Stomach (tissue), 9 donors: Measurements from ENCODE around the gene LRP1B. TPM values are rescaled to one million over a fixed set of nuclear protein-coding genes. Genes with fewer than 3 reads are reported as not detected.

ENCODE experiments used
- DNase-seq, 2 donors: peaks; one replicate each; pipeline versions ENCODE4 v3.0.0 to v3.0.0-alpha.2; 2013 to 2019
- H3K27ac ChIP-seq, 5 donors: fragments of 200-600 bp in 4 of 5; sonication (generic) in 4 of 5; one replicate each; pipeline ENCODE4 v1.5.1; 2013 to 2019; ENCODE audit warnings: mild to moderate bottlenecking in 1 of 5, moderate library complexity in 1 of 5
- H3K27me3 ChIP-seq, 3 donors: fragments of 200-600 bp; sonication (generic); one replicate each; pipeline ENCODE4 v1.5.1; 2017 to 2019; ENCODE audit warnings: mixed run types in 1 of 3
- H3K36me3 ChIP-seq, 4 donors: fragments of 200-600 bp; sonication (generic); 1 replicate in 3 of 4; 2 replicates in 1 of 4; pipeline ENCODE4 v1.5.1; 2016 to 2019
- H3K4me1 ChIP-seq, 4 donors: fragments of 200-600 bp; sonication (generic); one replicate each; pipeline ENCODE4 v1.5.1; 2016 to 2019
- H3K4me3 ChIP-seq, 4 donors: fragments of 200-600 bp; sonication (generic) in 3 of 4; one replicate each; pipeline ENCODE4 v1.5.1; 2016 to 2019; ENCODE audit warnings: mild to moderate bottlenecking in 1 of 4
- H3K9me3 ChIP-seq, 4 donors: fragments of 200-600 bp; sonication (generic); one replicate each; pipeline ENCODE4 v1.5.1; 2016 to 2019
- EP300 ChIP-seq: sonication (generic); formaldehyde crosslinking; IDR thresholded peaks from one replicate; pipeline ENCODE4 v1.6.1; 2017; ENCODE audit warnings: antibody characterized with exemption
- POLR2A ChIP-seq, 4 donors: fragments of 450-650 bp; IDR thresholded peaks; one replicate each; pipeline ENCODE4 v1.6.1; 2016; ENCODE audit warnings: antibody characterized with exemption in 4 of 4, control low read depth in 2 of 4, mild to moderate bottlenecking in 1 of 4, moderate library complexity in 1 of 4
- POLR2AphosphoS5 ChIP-seq, 3 donors: sonication (generic); formaldehyde crosslinking; IDR thresholded peaks; one replicate each; pipeline ENCODE4 v1.6.1; 2016; ENCODE audit warnings: antibody characterized with exemption in 3 of 3
- WGBS, 5 donors: extraction: QIAGEN DNeasy Blood & Tissue Kit in 3 of 5; methylation state at CpG; one replicate each; pipeline versions ENCODE4 v1.1.5 to v1.1.7; 2013 to 2018; 5-methylcytosine and 5-hydroxymethylcytosine counted together
- intact Hi-C: fragments of 100-400 bp; cut with DNase I; formaldehyde crosslinking; loops from one replicate; pipeline ENCODE4 v1.15.1; 2023; ENCODE audit warnings: low total_unique reads
- polyA plus RNA-seq, 3 donors: library from polyadenylated mRNA; stranded (reverse); fragments of 200-250 nt; gene quantifications; one replicate each; pipeline ENCODE4 v1.2.3, GENCODE V29; 2013
- total RNA-seq, 5 donors: library from RNA; depleted of rRNA; stranded (reverse); fragments of >200 nt; gene quantifications; one replicate each; pipeline versions ENCODE4 v1.1.0 to v1.2.3, GENCODE V29; 2014 to 2016
- TF ChIP-seq, protein P1 (sequence below), 7 experiments: fragments of 450-650 bp in 4 of 7; fragments of 200-600 bp in 3 of 7; sonication (generic) in 3 of 7; IDR thresholded peaks; one replicate each; pipeline ENCODE4 v1.5.1; 2016 to 2019; ENCODE audit warnings: antibody characterized with exemption in 7 of 7, control low read depth in 2 of 7, mild to moderate bottlenecking in 1 of 7
- donor health status: healthy with polysubstance abuse.
- donor health status: Bipolar disorder and iron deficiency.
- donor health status: healthy.

Gene LRP1B
- total and polyA plus RNA-seq, 8 donors, result under 0.01 to 9.0 (median 0.38) TPM

DNA sequence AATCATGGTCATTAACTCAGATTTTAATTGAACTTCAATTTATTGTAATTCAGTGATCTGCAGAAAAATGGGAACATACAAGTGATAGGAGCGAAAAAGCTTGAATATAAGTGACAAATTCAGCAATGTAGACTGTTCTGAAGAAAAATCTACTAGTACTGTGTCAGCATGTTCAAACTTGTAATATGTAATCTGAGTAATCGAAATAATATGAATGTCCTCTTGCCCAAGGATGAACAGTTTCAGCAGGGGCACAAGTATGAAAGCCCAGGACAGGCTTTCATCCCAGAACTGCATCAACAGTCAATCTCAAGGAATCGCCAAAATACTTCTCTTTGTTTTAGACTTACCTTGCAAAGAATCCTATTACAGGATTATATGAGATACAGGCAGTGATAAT is 1110.5 kb downstream of the LRP1B start:
- Histone ChIP-seq H3K27ac (no peak overlapping the region), H3K36me3 (no peaks in the 10 kb centered on the region), H3K27me3 (no peaks in the 10 kb centered on the region), H3K4me1 (no peaks in the 10 kb centered on the region), H3K4me3 (no peak overlapping the region), H3K9me3 (no peaks in the 10 kb centered on the region)
- TF ChIP-seq EP300 (no peak), POLR2A (IDR thresholded peaks at IDR 0.05) (no peak), POLR2AphosphoS5 (IDR thresholded peaks at IDR 0.05) (no peak)
- TF ChIP-seq, protein P1, sequence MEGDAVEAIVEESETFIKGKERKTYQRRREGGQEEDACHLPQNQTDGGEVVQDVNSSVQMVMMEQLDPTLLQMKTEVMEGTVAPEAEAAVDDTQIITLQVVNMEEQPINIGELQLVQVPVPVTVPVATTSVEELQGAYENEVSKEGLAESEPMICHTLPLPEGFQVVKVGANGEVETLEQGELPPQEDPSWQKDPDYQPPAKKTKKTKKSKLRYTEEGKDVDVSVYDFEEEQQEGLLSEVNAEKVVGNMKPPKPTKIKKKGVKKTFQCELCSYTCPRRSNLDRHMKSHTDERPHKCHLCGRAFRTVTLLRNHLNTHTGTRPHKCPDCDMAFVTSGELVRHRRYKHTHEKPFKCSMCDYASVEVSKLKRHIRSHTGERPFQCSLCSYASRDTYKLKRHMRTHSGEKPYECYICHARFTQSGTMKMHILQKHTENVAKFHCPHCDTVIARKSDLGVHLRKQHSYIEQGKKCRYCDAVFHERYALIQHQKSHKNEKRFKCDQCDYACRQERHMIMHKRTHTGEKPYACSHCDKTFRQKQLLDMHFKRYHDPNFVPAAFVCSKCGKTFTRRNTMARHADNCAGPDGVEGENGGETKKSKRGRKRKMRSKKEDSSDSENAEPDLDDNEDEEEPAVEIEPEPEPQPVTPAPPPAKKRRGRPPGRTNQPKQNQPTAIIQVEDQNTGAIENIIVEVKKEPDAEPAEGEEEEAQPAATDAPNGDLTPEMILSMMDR (IDR thresholded peaks at IDR 0.05), result no peak
- 85 to 95% (median 91%) methylated on average over 3 of the region's 3 CpGs for whole genome bisulfite sequencing, 5 donors
- intact Hi-C loops, result no loop called here
- no peak for DNase-seq

DNA sequence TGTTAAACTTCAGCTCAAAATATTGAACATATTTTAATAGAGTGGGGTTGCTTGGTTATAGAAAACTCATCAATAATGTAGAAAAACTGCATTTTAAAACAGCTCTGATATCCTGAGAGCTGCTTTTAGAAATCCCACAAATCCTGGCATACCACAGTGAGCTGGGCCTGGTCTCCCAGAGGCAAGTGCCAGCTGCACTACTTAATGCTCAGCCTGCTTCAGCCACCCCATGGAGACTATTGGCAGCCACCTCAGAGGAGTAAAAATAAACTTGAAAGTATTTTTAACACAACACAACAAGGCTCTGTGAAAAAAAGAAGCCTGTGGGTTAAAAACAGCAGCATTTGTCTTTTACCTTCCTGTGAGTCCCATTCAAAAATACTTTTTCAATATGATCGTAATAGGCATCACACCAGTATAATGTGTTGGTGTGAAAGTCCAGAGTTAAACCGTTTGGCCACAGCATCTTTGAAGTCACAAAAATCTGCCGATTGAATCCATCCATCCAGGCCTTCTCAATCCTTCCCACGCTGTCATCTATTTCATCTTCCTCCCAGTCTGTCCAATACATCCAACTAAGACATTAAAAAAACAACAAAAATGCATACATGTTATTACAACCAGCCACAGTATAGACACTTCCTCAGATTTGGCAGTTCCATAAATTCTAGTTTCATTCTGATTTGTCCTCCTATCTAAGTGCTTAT is 1115.3 kb downstream of the LRP1B start:
- intact Hi-C loops, result no loop called here
- WGBS, 5 donors, result 73 to 91% (median 74%) methylated on average over 4 of the region's 4 CpGs
- no peak overlapping the region for H3K27ac ChIP-seq

DNA sequence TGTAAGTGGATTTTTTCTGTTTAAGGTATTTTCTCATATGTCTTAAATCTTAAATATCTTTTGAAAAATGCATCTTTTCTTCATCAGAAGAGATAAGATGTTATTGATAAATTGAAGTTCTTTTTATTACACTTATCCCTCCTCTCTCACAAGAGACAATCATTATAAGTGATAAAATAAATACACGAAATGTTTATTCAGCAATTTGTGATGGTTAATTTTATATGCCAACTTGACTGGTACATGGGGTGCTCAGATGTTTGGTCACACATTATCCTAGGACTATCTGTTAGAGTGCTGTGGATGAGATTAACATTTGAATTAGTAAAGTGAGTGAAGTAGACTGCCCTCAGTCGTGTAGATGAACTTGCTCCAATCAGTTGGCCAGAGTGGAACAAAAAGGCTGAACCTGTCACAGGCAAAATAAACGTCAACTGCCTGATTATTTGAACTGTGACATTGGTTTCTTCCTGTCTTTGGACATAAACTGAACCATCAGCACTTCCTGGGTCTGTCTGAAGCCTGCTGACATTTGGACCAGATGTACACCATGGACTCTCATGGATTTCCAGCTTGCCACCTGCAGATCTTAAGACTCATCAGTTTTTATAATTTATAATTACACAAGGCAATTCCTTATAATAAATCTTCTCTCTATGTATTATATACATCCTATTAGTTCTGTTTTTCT is 1126.7 kb downstream of the LRP1B start:
- intact Hi-C loops, result no loop called here
- 37 to 72% (median 63%) methylated on average over 3 of the region's 3 CpGs for WGBS, 5 donors

More for the DNA sequence above, 1115.3 kb downstream of the LRP1B start:
- H3K4me1 ChIP-seq, result no peaks in the 10 kb centered on the region
- H3K27me3 ChIP-seq, result no peaks in the 10 kb centered on the region
- TF ChIP-seq POLR2AphosphoS5 (IDR thresholded peaks at IDR 0.05), result no peak
- TF ChIP-seq, protein P1 (IDR thresholded peaks at IDR 0.05), result no peak
- no peak for TF ChIP-seq POLR2A (IDR thresholded peaks at IDR 0.05)
- TF ChIP-seq EP300, result no peak
- peak in 1 of 2 donors; percentile 9 for DNase-seq
- no peak overlapping the region for H3K4me3 ChIP-seq
- H3K9me3 ChIP-seq, result no peaks in the 10 kb centered on the region
- no peaks in the 10 kb centered on the region for H3K36me3 ChIP-seq

DNA sequence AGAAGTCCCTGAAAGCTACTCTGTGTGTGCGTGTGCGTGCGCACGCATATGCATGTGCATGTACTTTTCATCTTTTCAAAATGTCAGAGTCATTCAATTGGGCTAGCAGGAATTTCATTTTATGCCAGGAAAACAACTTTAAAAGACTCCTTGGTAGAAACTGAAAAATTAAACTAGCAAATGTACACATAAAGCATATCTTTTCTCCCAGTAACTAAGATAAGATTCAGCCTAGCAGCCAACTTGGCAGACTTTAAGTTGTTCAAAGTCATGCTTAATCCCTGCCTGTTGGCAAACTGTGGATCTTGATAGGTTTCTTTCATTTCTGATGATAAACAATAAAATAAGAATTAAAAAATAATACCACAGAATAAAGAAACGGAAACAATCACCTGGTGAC is 1129.1 kb downstream of the LRP1B start:
- 28 to 69% (median 46%) methylated on average over 5 of the region's 5 CpGs for WGBS, 5 donors
- Histone ChIP-seq H3K36me3 (no peaks in the 10 kb centered on the region), H3K27me3 (no peaks in the 10 kb centered on the region), H3K27ac (peak overlapping the region in 1 of 5 donors; percentile 10), H3K4me3 (no peak overlapping the region), H3K4me1 (peaks cover 0 to 7% (median 0%) of the 10 kb centered on the region in 4 donors), H3K9me3 (no peaks in the 10 kb centered on the region)
- TF ChIP-seq POLR2AphosphoS5 (IDR thresholded peaks at IDR 0.05) (no peak), POLR2A (IDR thresholded peaks at IDR 0.05) (no peak), EP300 (no peak)
- TF ChIP-seq, protein P1 (IDR thresholded peaks at IDR 0.05), result no peak
- peak in 1 of 2 donors; percentile 2 for DNase-seq
- intact Hi-C loops, result no loop called here

More for the DNA sequence above, 1126.7 kb downstream of the LRP1B start:
- DNase-seq, result peak in 1 of 2 donors; percentile 2
- peaks cover 0 to 7% (median 0%) of the 10 kb centered on the region in 4 donors for H3K4me1 ChIP-seq
- H3K27me3 ChIP-seq, result no peaks in the 10 kb centered on the region
- TF ChIP-seq POLR2A (IDR thresholded peaks at IDR 0.05), result no peak
- no peak for TF ChIP-seq POLR2AphosphoS5 (IDR thresholded peaks at IDR 0.05)
- TF ChIP-seq, protein P1 (IDR thresholded peaks at IDR 0.05), result no peak
- TF ChIP-seq EP300, result no peak
- no peaks in the 10 kb centered on the region for H3K36me3 ChIP-seq
- H3K9me3 ChIP-seq, result no peaks in the 10 kb centered on the region
- H3K27ac ChIP-seq, result no peak overlapping the region
- no peak overlapping the region for H3K4me3 ChIP-seq
